GM18519 (cell line): ENCODE measurements around the gene ATPAF1.
A peak's percentile ranks its signal among the peaks of the same experiment; 100 is the strongest.
"Not testable (repeated sequence)": the region's sequence is repeated elsewhere in the genome, so short reads cannot be mapped to it uniquely, and the experiment has no call there.

Experiments used
- ATAC-seq: cut with Tn5 transposase; IDR thresholded peaks from one replicate; pipeline ENCODE4 v1.9.1; 2021; ENCODE audit warnings: mild to moderate bottlenecking, moderate library complexity; ENCODE audit not compliant: unreplicated experiment, low FRiP score

ATPAF1 gene

GRCh38 chr1:46681333-46682034, 13.3 kb upstream of the ATPAF1 start:
- ATAC-seq: no peak

GRCh38 chr1:46679789-46680573, 11.8 kb upstream of the ATPAF1 start:
- ATAC-seq: no peak

- ATAC-seq: no peak
Observed at GRCh38 chr1:46677339-46677738, 9.2 kb upstream of the ATPAF1 start.

DNA sequence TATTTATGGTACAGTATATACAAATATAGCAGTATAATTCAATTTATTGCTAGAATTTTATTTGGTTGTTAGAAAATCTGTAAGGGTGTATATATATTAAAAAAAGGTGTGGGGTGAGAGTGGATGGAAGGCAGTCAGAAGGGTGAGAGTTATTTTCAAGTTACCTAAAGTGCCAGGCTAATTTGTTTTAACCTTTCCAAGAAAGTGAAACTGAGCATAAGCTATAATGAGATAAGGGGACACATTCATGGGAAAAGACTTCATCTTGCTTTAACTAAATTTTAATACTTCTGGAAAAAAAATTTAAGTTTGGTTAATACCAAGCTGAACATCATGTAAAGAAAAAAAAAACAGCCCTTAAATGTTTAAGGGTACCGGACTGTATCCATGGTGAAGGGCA, 8.4 kb upstream of the ATPAF1 start:
- no peak for ATAC-seq

DNA sequence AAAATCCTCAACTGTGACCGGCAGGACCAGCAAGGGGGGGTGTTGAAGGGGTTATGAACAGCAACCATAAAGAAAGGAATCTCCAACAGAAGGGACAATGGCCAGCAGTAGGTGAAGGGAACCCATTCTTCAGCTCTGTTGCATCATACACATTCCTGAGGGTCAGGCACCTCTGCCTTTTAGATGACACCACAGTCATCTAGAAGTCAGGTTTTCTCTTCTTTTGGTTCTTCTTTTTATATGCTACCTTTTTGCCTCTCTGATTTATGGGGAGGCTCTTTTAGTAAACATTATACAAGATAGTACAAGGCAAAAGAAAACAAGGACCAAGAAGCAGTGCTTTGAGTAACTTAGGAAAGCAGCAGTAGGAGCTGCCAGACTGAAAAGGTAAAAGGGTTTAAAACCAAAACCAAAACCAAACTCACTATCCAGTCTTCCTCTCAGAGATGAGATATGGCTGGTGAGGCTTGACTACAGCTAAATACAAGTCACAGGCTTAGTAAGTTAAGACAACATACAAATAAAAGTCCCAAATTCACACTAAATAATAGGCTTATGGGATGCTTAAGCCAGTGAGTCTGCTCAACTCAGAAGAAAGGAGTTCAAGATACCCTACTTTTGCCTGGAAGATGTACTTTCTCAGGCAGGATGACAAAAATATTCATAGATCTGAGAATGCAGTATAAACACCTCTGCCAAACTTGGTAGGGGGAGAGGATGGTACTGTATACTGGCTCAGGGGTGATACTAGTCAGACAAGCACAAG, 7.6 kb upstream of the ATPAF1 start:
- peak; percentile 62 for ATAC-seq

- no peak for ATAC-seq
Observed at GRCh38 chr1:46673749-46674182, 5.6 kb upstream of the ATPAF1 start.

GRCh38 chr1:46672696-46673095, 4.5 kb upstream of the ATPAF1 start:
- ATAC-seq: no peak

DNA sequence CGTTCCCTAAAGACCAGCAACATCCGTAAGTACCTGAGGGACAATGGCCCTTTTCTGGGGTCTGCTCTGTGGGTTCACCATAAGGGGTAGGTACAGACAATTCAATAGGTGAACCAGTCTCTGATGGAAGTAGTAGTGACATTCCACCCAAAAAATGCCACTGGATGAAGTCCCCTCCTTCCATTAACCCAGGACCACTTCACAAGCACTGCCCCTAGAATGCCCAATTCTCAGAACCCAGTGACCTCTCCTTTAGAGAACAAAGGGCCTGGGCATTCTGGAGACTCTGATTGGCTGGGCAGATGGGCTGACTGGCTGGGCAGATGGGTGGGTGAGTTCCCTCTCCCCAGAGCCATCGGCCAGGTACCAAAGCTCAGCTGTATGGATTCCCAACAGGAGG, 3.4 kb upstream of the ATPAF1 start, which contains the start of gene TEX38:
Gene TEX38 (plus strand): TSS at position 301 of the 400 bp plus-strand sequence. CDS start 81 bp downstream, at position 382.
- no peak for ATAC-seq

GRCh38 chr1:46670134-46670533, 2.0 kb upstream of the ATPAF1 start:
- ATAC-seq: no peak

DNA sequence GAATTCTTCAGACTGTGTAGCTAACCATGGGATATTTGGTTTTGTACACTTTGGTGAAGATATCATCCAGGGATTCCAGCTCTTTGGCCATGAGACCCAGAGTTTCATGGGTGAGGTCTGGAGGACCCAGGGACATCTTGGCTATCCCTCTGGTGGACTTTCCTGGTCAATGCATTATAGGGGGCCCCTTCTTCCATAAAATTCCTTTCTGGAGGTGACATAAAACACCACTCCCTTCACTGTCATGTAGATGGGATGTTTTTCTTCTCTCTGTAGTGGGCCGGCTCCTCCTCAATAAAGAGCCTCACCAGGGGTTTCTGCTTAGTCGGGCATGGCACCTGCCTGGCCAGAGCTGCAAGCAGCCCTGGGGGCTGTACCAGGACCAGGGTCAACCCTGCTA, 2.2 kb downstream of the ATPAF1 start:
- no peak for ATAC-seq

DNA sequence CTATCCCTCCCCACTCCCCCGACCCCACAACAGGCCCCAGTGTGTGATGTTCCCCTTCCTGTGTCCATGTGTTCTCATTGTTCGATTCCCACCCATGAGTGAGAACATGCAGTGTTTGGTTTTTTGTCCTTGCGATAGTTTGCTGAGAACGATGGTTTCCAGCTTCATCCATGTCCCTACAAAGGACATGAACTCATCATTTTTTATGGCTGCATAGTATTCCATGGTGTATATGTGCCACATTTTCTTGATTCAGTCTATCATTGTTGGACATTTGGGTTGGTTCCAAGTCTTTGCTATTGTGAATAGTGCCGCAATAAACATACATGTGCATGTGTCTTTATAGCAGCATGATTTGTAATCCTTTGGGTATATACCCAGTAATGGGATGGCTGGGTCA, 5.2 kb downstream of the ATPAF1 start:
- not testable (repeated sequence) for ATAC-seq

GRCh38 chr1:46660116-46660515, 8.0 kb downstream of the ATPAF1 start:
- ATAC-seq: not testable (repeated sequence)

GRCh38 chr1:46659307-46659870, 8.8 kb downstream of the ATPAF1 start:
- ATAC-seq: no peak

GRCh38 chr1:46657775-46658174, 10.4 kb downstream of the ATPAF1 start:
- ATAC-seq: no peak

DNA sequence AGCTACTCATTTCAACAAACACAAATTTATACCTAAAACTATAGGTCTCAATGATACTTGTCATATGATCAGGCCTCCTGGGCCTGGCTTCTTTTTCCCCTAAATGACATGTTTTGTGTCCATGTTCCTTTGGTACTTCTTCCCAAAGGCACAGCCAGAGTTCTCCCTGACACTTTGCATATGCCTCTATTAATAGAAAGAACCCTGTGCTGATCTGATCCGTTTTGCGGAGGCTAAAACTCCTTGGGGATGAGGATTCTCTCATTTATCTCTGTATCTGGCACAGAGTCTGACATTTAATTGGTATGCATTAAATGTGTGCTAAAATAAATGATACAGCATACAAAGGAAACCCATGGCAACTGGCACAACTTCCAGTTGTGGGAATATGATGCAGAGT, 11.5 kb downstream of the ATPAF1 start:
- no peak for ATAC-seq

DNA sequence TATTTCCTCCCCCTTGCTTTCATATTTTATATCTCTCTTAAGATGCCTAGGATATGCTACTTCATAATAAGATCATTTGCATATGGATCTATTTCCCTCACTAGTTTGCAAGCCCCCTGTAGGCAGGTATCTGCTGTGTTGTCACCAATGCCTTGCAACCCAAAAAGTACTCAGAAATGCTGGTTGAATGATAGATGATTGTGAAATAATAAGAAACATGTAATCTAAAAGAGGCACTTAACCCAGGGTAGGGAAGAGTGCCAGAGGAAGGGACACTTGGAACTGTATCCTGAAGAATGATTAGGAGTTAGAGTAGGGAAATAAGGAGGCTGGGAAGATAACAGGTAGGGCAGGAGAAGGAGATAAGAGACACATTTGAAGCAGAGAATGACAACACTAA, 12.3 kb downstream of the ATPAF1 start:
- no peak for ATAC-seq

GRCh38 chr1:46654698-46655097, 13.5 kb downstream of the ATPAF1 start:
- ATAC-seq: not testable (repeated sequence)

DNA sequence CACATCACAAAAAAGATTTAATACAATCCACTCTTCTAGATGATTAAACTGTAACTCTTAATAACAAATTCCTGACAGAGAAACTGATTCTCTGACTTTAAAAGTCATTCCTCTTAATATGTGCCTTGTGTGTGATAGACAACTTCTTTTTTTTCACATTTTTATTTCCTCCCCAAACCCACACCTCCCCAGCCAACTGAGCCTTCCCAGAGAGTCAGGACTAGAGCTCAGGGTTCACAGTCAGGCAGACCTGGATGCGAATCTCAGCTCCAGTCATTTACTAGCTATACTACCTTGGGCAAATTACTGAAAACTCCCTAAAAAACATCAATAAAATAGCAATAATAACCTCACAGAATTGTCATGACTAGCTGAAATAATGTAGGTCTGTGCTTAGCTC, 14.2 kb downstream of the ATPAF1 start:
- no peak for ATAC-seq

DNA sequence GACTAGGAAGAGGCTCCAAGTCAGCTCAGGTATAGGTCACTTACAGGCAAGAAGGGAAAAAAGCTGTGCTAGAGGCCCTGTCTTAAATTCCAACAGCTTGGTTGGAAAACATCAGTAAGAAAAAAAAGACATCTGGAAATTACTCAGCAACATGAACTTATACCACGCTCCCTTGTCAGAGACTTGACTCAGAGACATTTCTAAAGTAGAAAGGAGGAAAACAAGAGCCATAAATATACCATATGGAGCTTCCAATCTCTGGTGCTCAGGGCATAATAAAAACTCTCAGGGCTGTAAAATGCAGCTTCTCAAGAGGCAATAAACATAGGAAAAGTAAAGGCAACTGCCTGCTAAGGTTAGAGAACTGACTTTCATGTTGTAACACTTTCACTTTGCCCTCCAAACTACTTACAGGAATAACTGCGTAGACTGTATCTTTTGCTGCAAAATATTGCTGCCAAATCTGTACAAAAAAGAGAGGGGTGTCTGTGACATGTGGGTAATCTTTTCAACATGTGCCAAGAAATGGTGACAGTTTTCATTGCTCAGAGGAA, 14.7 kb downstream of the ATPAF1 start:
- no peak for ATAC-seq

DNA sequence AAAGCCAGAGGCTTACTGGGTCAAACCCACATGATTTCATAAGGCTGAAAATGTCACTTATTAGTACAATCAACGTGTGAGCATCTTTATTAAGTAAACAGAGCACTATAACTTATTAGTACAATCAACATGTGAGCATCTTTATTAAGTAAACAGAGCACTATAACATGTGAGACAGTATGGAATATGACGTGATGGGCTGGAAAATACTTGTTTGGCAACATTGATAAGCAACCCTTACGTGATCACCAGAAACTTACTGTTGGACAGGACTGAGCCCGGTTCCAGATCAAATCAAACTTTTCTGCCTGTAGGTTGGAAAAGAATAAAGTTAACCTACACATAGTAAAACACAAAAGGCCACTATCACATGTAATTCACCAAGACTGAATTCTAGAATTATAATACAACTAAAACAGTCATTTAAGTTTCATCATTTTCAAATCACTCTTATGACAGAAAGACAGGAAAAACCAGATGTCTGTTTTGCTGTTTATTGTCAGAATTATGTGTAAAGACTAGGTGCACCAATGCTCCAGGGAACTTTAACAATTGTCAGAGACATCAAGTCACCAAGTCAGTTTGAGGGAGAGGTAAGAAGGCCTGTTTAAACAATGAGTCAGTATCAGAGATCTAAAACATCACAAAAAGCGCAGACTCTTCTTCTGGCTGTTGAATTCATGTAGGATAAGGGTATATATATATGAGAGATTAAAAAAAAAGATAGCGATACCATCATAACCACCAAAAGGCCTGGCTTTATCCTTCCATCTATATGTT, 15.7 kb downstream of the ATPAF1 start:
- no peak for ATAC-seq
